ENCODE data around the gene TMEM132C.

The TMEM132C gene

GRCh38 chr12:128709660-128710059, 442.7 kb downstream of the TMEM132C start:
- DNase-seq: no peak
- H3K4me3 ChIP-seq (ENCODE audit: control insufficient read depth in 1 of 7, extremely low read depth in 1 of 7, insufficient read depth in 4 of 7, low read depth in 2 of 7, low read length in 6 of 7): no peak overlapping the region
- no peak overlapping the region for H3K27ac ChIP-seq (ENCODE audit: insufficient read depth in 1 of 2, low read depth in 1 of 2, low read length in 2 of 2, poor library complexity in 1 of 2, severe bottlenecking in 2 of 2)
- ChIA-PET POLR2A (no interaction called here), CTCF (interaction anchor here (0.9 kb wide), 1 partner anchor 19 kb away, joined by 3 read pairs; no protein-coding TSS in a partner anchor)
- no peaks in the 10 kb centered on the region for H3K4me1 ChIP-seq (ENCODE audit: control extremely low read depth in 1 of 4, control insufficient read depth in 4 of 4, insufficient read depth in 4 of 4, low read length in 3 of 4)
- no peaks in the 10 kb centered on the region for H3K36me3 ChIP-seq (ENCODE audit: control insufficient read depth in 4 of 4, insufficient read depth in 4 of 4, low read length in 3 of 4)
- H3K27me3 ChIP-seq (replicated peaks in 2 of 5; ENCODE audit: control insufficient read depth in 4 of 5, insufficient read depth in 5 of 5, low read length in 4 of 5): no peaks in the 10 kb centered on the region
- no peaks in the 10 kb centered on the region for H3K9me3 ChIP-seq (ENCODE audit: control extremely low read depth in 1 of 5, control insufficient read depth in 4 of 5, insufficient read depth in 2 of 5, low read depth in 1 of 5, low read length in 4 of 5)
- no CpG with 5 or more reads among the region's 5 CpGs for WGBS (ENCODE audit: insufficient coverage)

DNA sequence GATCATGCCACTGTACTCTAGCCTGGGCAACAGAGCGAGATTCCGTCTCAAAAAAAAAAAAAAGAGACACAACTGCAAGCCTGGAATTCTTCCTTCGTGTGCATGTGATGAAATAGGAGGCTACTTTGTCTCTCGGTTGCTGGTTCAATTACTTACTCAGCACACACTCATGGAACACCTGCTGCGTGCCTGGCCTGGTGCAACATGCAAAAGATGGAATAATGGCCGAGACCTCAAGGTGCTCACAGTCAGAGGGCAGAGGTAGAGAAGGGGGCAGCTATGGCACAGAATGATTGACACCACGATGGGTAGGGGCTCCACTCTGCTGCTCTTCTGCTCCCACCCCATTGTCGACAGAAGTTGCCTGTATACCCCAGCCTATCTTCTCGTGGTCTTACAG, 444.5 kb downstream of the TMEM132C start:
- Histone ChIP-seq H3K4me3 (ENCODE audit: control insufficient read depth in 1 of 7, extremely low read depth in 1 of 7, insufficient read depth in 4 of 7, low read depth in 2 of 7, low read length in 6 of 7) (no peak overlapping the region), H3K27ac (ENCODE audit: insufficient read depth in 1 of 2, low read depth in 1 of 2, low read length in 2 of 2, poor library complexity in 1 of 2, severe bottlenecking in 2 of 2) (no peak overlapping the region), H3K36me3 (ENCODE audit: control insufficient read depth in 4 of 4, insufficient read depth in 4 of 4, low read length in 3 of 4) (no peaks in the 10 kb centered on the region), H3K4me1 (ENCODE audit: control extremely low read depth in 1 of 4, control insufficient read depth in 4 of 4, insufficient read depth in 4 of 4, low read length in 3 of 4) (no peaks in the 10 kb centered on the region), H3K9me3 (ENCODE audit: control extremely low read depth in 1 of 5, control insufficient read depth in 4 of 5, insufficient read depth in 2 of 5, low read depth in 1 of 5, low read length in 4 of 5) (no peaks in the 10 kb centered on the region), H3K27me3 (replicated peaks in 2 of 5; ENCODE audit: control insufficient read depth in 4 of 5, insufficient read depth in 5 of 5, low read length in 4 of 5) (no peaks in the 10 kb centered on the region)
- POLR2A ChIA-PET: no interaction called here
- 96% methylated on average over 4 of the region's 9 CpGs for WGBS (ENCODE audit: insufficient coverage)
- CTCF ChIA-PET: no interaction called here
- no peak for DNase-seq

- DNase-seq: no peak
- ChIA-PET CTCF (no interaction called here), POLR2A (no interaction called here)
- H3K27me3 ChIP-seq (replicated peaks in 2 of 5; ENCODE audit: control insufficient read depth in 4 of 5, insufficient read depth in 5 of 5, low read length in 4 of 5): no peaks in the 10 kb centered on the region
- no peaks in the 10 kb centered on the region for H3K36me3 ChIP-seq (ENCODE audit: control insufficient read depth in 4 of 4, insufficient read depth in 4 of 4, low read length in 3 of 4)
- H3K9me3 ChIP-seq (ENCODE audit: control extremely low read depth in 1 of 5, control insufficient read depth in 4 of 5, insufficient read depth in 2 of 5, low read depth in 1 of 5, low read length in 4 of 5): peaks cover 0 to 3% (median 0%) of the 10 kb centered on the region in 5 experiments
- no peaks in the 10 kb centered on the region for H3K4me1 ChIP-seq (ENCODE audit: control extremely low read depth in 1 of 4, control insufficient read depth in 4 of 4, insufficient read depth in 4 of 4, low read length in 3 of 4)
- no peak overlapping the region for H3K4me3 ChIP-seq (ENCODE audit: control insufficient read depth in 1 of 7, extremely low read depth in 1 of 7, insufficient read depth in 4 of 7, low read depth in 2 of 7, low read length in 6 of 7)
- 99% methylated on average over 6 of the region's 6 CpGs for WGBS (ENCODE audit: insufficient coverage)
- no peak overlapping the region for H3K27ac ChIP-seq (ENCODE audit: insufficient read depth in 1 of 2, low read depth in 1 of 2, low read length in 2 of 2, poor library complexity in 1 of 2, severe bottlenecking in 2 of 2)
These were observed 445.7 kb downstream of the TMEM132C start for GRCh38 chr12:128712622-128713021.

- H3K27me3 ChIP-seq (replicated peaks in 2 of 5; ENCODE audit: control insufficient read depth in 4 of 5, insufficient read depth in 5 of 5, low read length in 4 of 5): no peaks in the 10 kb centered on the region
- no peaks in the 10 kb centered on the region for H3K36me3 ChIP-seq (ENCODE audit: control insufficient read depth in 4 of 4, insufficient read depth in 4 of 4, low read length in 3 of 4)
- CTCF ChIA-PET: interaction anchor here (1.3 kb wide), 1 partner anchor 42 kb away, joined by 3 read pairs; no protein-coding TSS in a partner anchor
- POLR2A ChIA-PET: no interaction called here
- H3K9me3 ChIP-seq (ENCODE audit: control extremely low read depth in 1 of 5, control insufficient read depth in 4 of 5, insufficient read depth in 2 of 5, low read depth in 1 of 5, low read length in 4 of 5): peaks cover 0 to 3% (median 0%) of the 10 kb centered on the region in 5 experiments
- WGBS (ENCODE audit: insufficient coverage): 68% methylated on average over 3 of the region's 4 CpGs
- no peak for DNase-seq
- no peaks in the 10 kb centered on the region for H3K4me1 ChIP-seq (ENCODE audit: control extremely low read depth in 1 of 4, control insufficient read depth in 4 of 4, insufficient read depth in 4 of 4, low read length in 3 of 4)
- H3K27ac ChIP-seq (ENCODE audit: insufficient read depth in 1 of 2, low read depth in 1 of 2, low read length in 2 of 2, poor library complexity in 1 of 2, severe bottlenecking in 2 of 2): no peak overlapping the region
- no peak overlapping the region for H3K4me3 ChIP-seq (ENCODE audit: control insufficient read depth in 1 of 7, extremely low read depth in 1 of 7, insufficient read depth in 4 of 7, low read depth in 2 of 7, low read length in 6 of 7)
These were observed 448.5 kb downstream of the TMEM132C start for GRCh38 chr12:128715485-128715884.

DNA sequence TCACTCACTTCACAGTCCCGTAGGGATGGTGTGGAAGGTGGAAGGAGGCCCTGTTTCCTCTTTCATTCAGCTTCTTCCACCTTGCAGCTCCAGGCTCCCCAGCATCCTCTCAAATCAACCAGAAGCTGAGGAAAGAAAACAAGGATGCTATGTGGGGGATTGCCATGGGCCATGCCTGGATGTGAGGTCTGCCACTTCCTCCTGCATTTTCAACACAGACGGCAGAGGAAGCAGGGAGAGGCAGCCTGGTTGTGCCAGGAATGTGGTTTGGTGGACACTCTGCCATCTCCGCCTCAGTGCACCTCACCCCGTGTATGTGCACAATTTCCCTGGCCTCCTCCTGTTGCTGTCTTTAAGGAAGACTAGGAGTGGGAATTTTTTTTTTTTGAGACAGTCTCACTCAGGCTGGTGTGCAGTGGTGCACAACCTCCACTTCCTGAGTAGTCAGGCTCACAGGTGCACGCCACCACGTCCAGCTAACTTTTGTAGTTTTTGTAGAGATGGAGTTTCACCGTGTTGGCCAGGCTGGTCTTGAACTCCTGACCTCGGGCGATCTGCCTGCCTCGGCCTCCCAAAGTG, 457.6 kb downstream of the TMEM132C start:
- no peak overlapping the region for H3K27ac ChIP-seq (ENCODE audit: insufficient read depth in 1 of 2, low read depth in 1 of 2, low read length in 2 of 2, poor library complexity in 1 of 2, severe bottlenecking in 2 of 2)
- no peaks in the 10 kb centered on the region for H3K27me3 ChIP-seq (replicated peaks in 2 of 5; ENCODE audit: control insufficient read depth in 4 of 5, insufficient read depth in 5 of 5, low read length in 4 of 5)
- ChIA-PET POLR2A (no interaction called here), CTCF (interaction anchor here (1.3 kb wide), 1 partner anchor 10 kb away, joined by 3 read pairs; no protein-coding TSS in a partner anchor)
- no peaks in the 10 kb centered on the region for H3K36me3 ChIP-seq (ENCODE audit: control insufficient read depth in 4 of 4, insufficient read depth in 4 of 4, low read length in 3 of 4)
- DNase-seq: no peak
- peaks cover 2 to 29% (median 12%) of the 10 kb centered on the region in 4 experiments for H3K4me1 ChIP-seq (ENCODE audit: control extremely low read depth in 1 of 4, control insufficient read depth in 4 of 4, insufficient read depth in 4 of 4, low read length in 3 of 4)
- no peak overlapping the region for H3K4me3 ChIP-seq (ENCODE audit: control insufficient read depth in 1 of 7, extremely low read depth in 1 of 7, insufficient read depth in 4 of 7, low read depth in 2 of 7, low read length in 6 of 7)
- H3K9me3 ChIP-seq (ENCODE audit: control extremely low read depth in 1 of 5, control insufficient read depth in 4 of 5, insufficient read depth in 2 of 5, low read depth in 1 of 5, low read length in 4 of 5): no peaks in the 10 kb centered on the region
- WGBS (ENCODE audit: insufficient coverage): 56% methylated on average over 4 of the region's 10 CpGs

DNA sequence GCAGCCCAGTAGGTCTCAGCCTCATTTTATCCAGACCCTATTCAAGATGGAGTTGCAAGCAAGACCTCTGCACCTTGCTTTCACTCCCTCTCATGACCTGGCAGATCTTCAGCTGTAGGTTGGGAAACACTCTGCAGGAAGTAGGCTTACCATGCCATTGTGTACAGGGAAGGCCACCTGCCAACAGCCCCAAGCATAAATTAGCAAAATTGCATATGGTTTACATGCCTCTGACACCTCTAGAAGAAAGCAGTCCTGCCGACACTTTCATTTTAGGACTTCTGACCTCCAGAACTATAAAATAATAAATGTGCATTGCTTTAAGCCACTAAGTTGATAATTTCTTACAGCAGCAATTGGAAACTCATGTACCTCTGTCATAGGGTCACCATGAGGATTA, 459.9 kb downstream of the TMEM132C start:
- Histone ChIP-seq H3K4me1 (ENCODE audit: control extremely low read depth in 1 of 4, control insufficient read depth in 4 of 4, insufficient read depth in 4 of 4, low read length in 3 of 4) (peaks cover 2 to 42% (median 17%) of the 10 kb centered on the region in 4 experiments), H3K36me3 (ENCODE audit: control insufficient read depth in 4 of 4, insufficient read depth in 4 of 4, low read length in 3 of 4) (no peaks in the 10 kb centered on the region), H3K27ac (ENCODE audit: insufficient read depth in 1 of 2, low read depth in 1 of 2, low read length in 2 of 2, poor library complexity in 1 of 2, severe bottlenecking in 2 of 2) (no peak overlapping the region), H3K9me3 (ENCODE audit: control extremely low read depth in 1 of 5, control insufficient read depth in 4 of 5, insufficient read depth in 2 of 5, low read depth in 1 of 5, low read length in 4 of 5) (no peaks in the 10 kb centered on the region), H3K4me3 (ENCODE audit: control insufficient read depth in 1 of 7, extremely low read depth in 1 of 7, insufficient read depth in 4 of 7, low read depth in 2 of 7, low read length in 6 of 7) (peak overlapping the region in 1 of 7 experiments; percentile 39), H3K27me3 (replicated peaks in 2 of 5; ENCODE audit: control insufficient read depth in 4 of 5, insufficient read depth in 5 of 5, low read length in 4 of 5) (no peaks in the 10 kb centered on the region)
- ChIA-PET POLR2A (no interaction called here), CTCF (no interaction called here)
- WGBS (ENCODE audit: insufficient coverage): no CpG with 5 or more reads among the region's 1 CpG
- peak in 2 of 3 donors; percentile 40 to 58 for DNase-seq

GRCh38 chr12:128727461-128727860, 460.5 kb downstream of the TMEM132C start:
- WGBS (ENCODE audit: insufficient coverage): 59% methylated on average over 5 of the region's 8 CpGs
- H3K4me3 ChIP-seq (ENCODE audit: control insufficient read depth in 1 of 7, extremely low read depth in 1 of 7, insufficient read depth in 4 of 7, low read depth in 2 of 7, low read length in 6 of 7): no peak overlapping the region
- CTCF ChIA-PET: no interaction called here
- H3K9me3 ChIP-seq (ENCODE audit: control extremely low read depth in 1 of 5, control insufficient read depth in 4 of 5, insufficient read depth in 2 of 5, low read depth in 1 of 5, low read length in 4 of 5): no peaks in the 10 kb centered on the region
- no peaks in the 10 kb centered on the region for H3K36me3 ChIP-seq (ENCODE audit: control insufficient read depth in 4 of 4, insufficient read depth in 4 of 4, low read length in 3 of 4)
- POLR2A ChIA-PET: no interaction called here
- H3K27ac ChIP-seq (ENCODE audit: insufficient read depth in 1 of 2, low read depth in 1 of 2, low read length in 2 of 2, poor library complexity in 1 of 2, severe bottlenecking in 2 of 2): no peak overlapping the region
- no peaks in the 10 kb centered on the region for H3K27me3 ChIP-seq (replicated peaks in 2 of 5; ENCODE audit: control insufficient read depth in 4 of 5, insufficient read depth in 5 of 5, low read length in 4 of 5)
- peaks cover 2 to 42% (median 17%) of the 10 kb centered on the region in 4 experiments for H3K4me1 ChIP-seq (ENCODE audit: control extremely low read depth in 1 of 4, control insufficient read depth in 4 of 4, insufficient read depth in 4 of 4, low read length in 3 of 4)
- DNase-seq: peak in 2 of 3 donors; percentile 10 to 21
